Measurements from ENCODE around the gene ABCA8. TPM values are rescaled to one million over a fixed set of nuclear protein-coding genes. Genes with fewer than 3 reads are reported as not detected.

The ABCA8 gene
- total RNA-seq, 6 experiments from 2014 or later: 0.12 to 0.14 TPM; not detected in 4

- no peak for TF ChIP-seq CTCF (IDR thresholded peaks at IDR 0.05)
- no peaks in the 10 kb centered on the region for H3K4me1 Mint-ChIP-seq (ENCODE audit: low read depth)
- H3K4me3 Mint-ChIP-seq: no peak overlapping the region
- H3K9me3 Mint-ChIP-seq: peaks cover 36% of the 10 kb centered on the region
- peaks cover 1% of the 10 kb centered on the region for H3K27me3 Mint-ChIP-seq (ENCODE audit: insufficient read depth)
- no peak overlapping the region for H3K27ac Mint-ChIP-seq
- no peak for DNase-seq
- H3K36me3 Mint-ChIP-seq (ENCODE audit: low read depth): no peaks in the 10 kb centered on the region; the same call in 1 of the 2 replicates
These were observed 93.6 kb downstream of the ABCA8 start for GRCh38 chr17:68861602-68862001.

GRCh38 chr17:68860941-68861340 lies 94.3 kb downstream of the ABCA8 start:
- Mint-ChIP-seq H3K4me1 (ENCODE audit: low read depth) (no peaks in the 10 kb centered on the region), H3K4me3 (no peak overlapping the region), H3K9me3 (peaks cover 43% of the 10 kb centered on the region), H3K36me3 (ENCODE audit: low read depth) (no peaks in the 10 kb centered on the region; the same call in 1 of the 2 replicates), H3K27ac (no peak overlapping the region), H3K27me3 (ENCODE audit: insufficient read depth) (peaks cover 1% of the 10 kb centered on the region)
- DNase-seq: no peak
- TF ChIP-seq CTCF (IDR thresholded peaks at IDR 0.05): no peak

- no peak for TF ChIP-seq CTCF (IDR thresholded peaks at IDR 0.05)
- DNase-seq: no peak
- Mint-ChIP-seq H3K4me3 (no peak overlapping the region), H3K36me3 (ENCODE audit: low read depth) (no peaks in the 10 kb centered on the region; the same call in 1 of the 2 replicates), H3K27me3 (ENCODE audit: insufficient read depth) (no peaks in the 10 kb centered on the region), H3K27ac (no peak overlapping the region), H3K4me1 (ENCODE audit: low read depth) (no peaks in the 10 kb centered on the region), H3K9me3 (peaks cover 34% of the 10 kb centered on the region)
These were observed 100.7 kb downstream of the ABCA8 start for GRCh38 chr17:68854452-68854851.

- no peaks in the 10 kb centered on the region for H3K4me1 Mint-ChIP-seq (ENCODE audit: low read depth)
- H3K9me3 Mint-ChIP-seq: peaks cover 34% of the 10 kb centered on the region
- H3K36me3 Mint-ChIP-seq (ENCODE audit: low read depth): no peaks in the 10 kb centered on the region; the same call in 1 of the 2 replicates
- H3K4me3 Mint-ChIP-seq: no peak overlapping the region
- TF ChIP-seq CTCF (IDR thresholded peaks at IDR 0.05): no peak
- no peaks in the 10 kb centered on the region for H3K27me3 Mint-ChIP-seq (ENCODE audit: insufficient read depth)
- no peak for DNase-seq
- no peak overlapping the region for H3K27ac Mint-ChIP-seq
These were observed 101.8 kb downstream of the ABCA8 start for GRCh38 chr17:68853439-68853838.

- Mint-ChIP-seq H3K9me3 (peaks cover 32% of the 10 kb centered on the region), H3K4me3 (no peak overlapping the region), H3K4me1 (ENCODE audit: low read depth) (no peaks in the 10 kb centered on the region), H3K27ac (no peak overlapping the region), H3K36me3 (ENCODE audit: low read depth) (no peaks in the 10 kb centered on the region; the same call in 1 of the 2 replicates), H3K27me3 (ENCODE audit: insufficient read depth) (no peaks in the 10 kb centered on the region)
- DNase-seq: no peak
- no peak for TF ChIP-seq CTCF (IDR thresholded peaks at IDR 0.05)
These were observed 102.2 kb downstream of the ABCA8 start for GRCh38 chr17:68853036-68853435.

- TF ChIP-seq CTCF (IDR thresholded peaks at IDR 0.05): no peak
These were observed 103.3 kb downstream of the ABCA8 start for GRCh38 chr17:68851890-68852289.

More at GRCh38 chr17:68851890-68852289, 103.3 kb downstream of the ABCA8 start:
- H3K27ac Mint-ChIP-seq: no peak overlapping the region
- no peak for DNase-seq
- peaks cover 20% of the 10 kb centered on the region for H3K9me3 Mint-ChIP-seq
- H3K4me1 Mint-ChIP-seq (ENCODE audit: low read depth): no peaks in the 10 kb centered on the region
- no peak overlapping the region for H3K4me3 Mint-ChIP-seq
- H3K27me3 Mint-ChIP-seq (ENCODE audit: insufficient read depth): no peaks in the 10 kb centered on the region
- H3K36me3 Mint-ChIP-seq (ENCODE audit: low read depth): no peaks in the 10 kb centered on the region; the same call in 1 of the 2 replicates
